Mesendoderm (in vitro differentiated cells): ENCODE results near the gene MICU1. TPM values are rescaled to one million over a fixed set of nuclear protein-coding genes. Genes with fewer than 3 reads are reported as not detected.

ENCODE experiments used
- DNase-seq: peaks from one replicate; pipeline ENCODE4 v3.0.0; 2013
- H2AK5ac ChIP-seq: 2 replicates; pipeline ENCODE4 v1.6.1; 2013; ENCODE audit warnings: low read length, inconsistent platforms
- H2BK120ac ChIP-seq: 2 replicates; pipeline ENCODE4 v1.6.1; 2013; ENCODE audit warnings: low read depth, mild to moderate bottlenecking, low read length, moderate library complexity, mixed read lengths
- H2BK15ac ChIP-seq: replicated peaks from 2 replicates; pipeline ENCODE4 v1.6.1; 2013; ENCODE audit warnings: low read depth, mild to moderate bottlenecking, moderate library complexity
- H2BK5ac ChIP-seq: 2 replicates; pipeline ENCODE4 v1.6.1; 2013; ENCODE audit warnings: low read length, inconsistent platforms
- H3K18ac ChIP-seq: 2 replicates; pipeline ENCODE4 v1.6.1; 2013; ENCODE audit warnings: mild to moderate bottlenecking, low read length, mixed read lengths
- H3K23ac ChIP-seq: one replicate; pipeline ENCODE4 v1.6.1; 2013; ENCODE audit warnings: low read length
- H3K27ac ChIP-seq: 2 replicates; pipeline ENCODE4 v1.5.1; 2013; ENCODE audit warnings: low read depth, mild to moderate bottlenecking, inconsistent platforms, low read length, moderate library complexity
- H3K27me3 ChIP-seq: 2 replicates; pipeline ENCODE4 v1.6.1; 2013; ENCODE audit warnings: low read length, control low read depth, mild to moderate bottlenecking, inconsistent platforms; ENCODE audit not compliant: insufficient read depth, poor library complexity
- H3K36me3 ChIP-seq: 2 replicates; pipeline ENCODE4 v1.6.1; 2013; ENCODE audit warnings: low read length, inconsistent platforms; ENCODE audit not compliant: control insufficient read depth, insufficient read depth
- H3K4ac ChIP-seq: one replicate; pipeline ENCODE4 v1.6.1; 2013; ENCODE audit warnings: low read depth, mild to moderate bottlenecking, low read length, moderate library complexity
- H3K4me1 ChIP-seq: 2 replicates; pipeline ENCODE4 v1.6.1; 2013; ENCODE audit warnings: low read depth, low read length, inconsistent platforms; ENCODE audit not compliant: control insufficient read depth
- H3K4me2 ChIP-seq: 2 replicates; pipeline ENCODE4 v1.6.1; 2013; ENCODE audit warnings: low read length
- H3K4me3 ChIP-seq: 2 replicates; pipeline ENCODE4 v1.5.1; 2013; ENCODE audit warnings: mild to moderate bottlenecking, low read length
- H3K56ac ChIP-seq: one replicate; pipeline ENCODE4 v1.6.1; 2013; ENCODE audit warnings: low read length
- H3K79me1 ChIP-seq: 2 replicates; pipeline ENCODE4 v1.6.1; 2013; ENCODE audit warnings: low read length, inconsistent platforms
- H3K79me2 ChIP-seq: 2 replicates; pipeline ENCODE4 v1.6.1; 2013; ENCODE audit warnings: mild to moderate bottlenecking, low read length; ENCODE audit not compliant: control insufficient read depth, insufficient read depth
- H3K9ac ChIP-seq: 2 replicates; pipeline ENCODE4 v1.6.1; 2013; ENCODE audit warnings: low read length, inconsistent platforms
- H4K5ac ChIP-seq: one replicate; pipeline ENCODE4 v1.6.1; 2013; ENCODE audit warnings: low read length
- H4K8ac ChIP-seq: one replicate; pipeline ENCODE4 v1.6.1; 2013; ENCODE audit warnings: low read depth, mild to moderate bottlenecking, control low read depth, low read length, moderate library complexity
- WGBS: extraction: QIAGEN DNeasy Blood & Tissue Kit; methylation state at CpG from one replicate; pipeline ENCODE4 v1.1.7; 2013; ENCODE audit warnings: low lambda C conversion rate, missing lambda C conversion rate; ENCODE audit not compliant: insufficient coverage; ENCODE audit errors: extremely low coverage; 5-methylcytosine and 5-hydroxymethylcytosine counted together
- small RNA-seq: library from polyadenylated mRNA; stranded (forward); fragments of <200 nt; extraction: miRNeasy Mini kit (QIAGEN cat#:217004); gene quantifications from one replicate; pipeline ENCODE3, GENCODE V24; 2013; ENCODE audit not compliant: insufficient read depth

Gene MICU1

DNA sequence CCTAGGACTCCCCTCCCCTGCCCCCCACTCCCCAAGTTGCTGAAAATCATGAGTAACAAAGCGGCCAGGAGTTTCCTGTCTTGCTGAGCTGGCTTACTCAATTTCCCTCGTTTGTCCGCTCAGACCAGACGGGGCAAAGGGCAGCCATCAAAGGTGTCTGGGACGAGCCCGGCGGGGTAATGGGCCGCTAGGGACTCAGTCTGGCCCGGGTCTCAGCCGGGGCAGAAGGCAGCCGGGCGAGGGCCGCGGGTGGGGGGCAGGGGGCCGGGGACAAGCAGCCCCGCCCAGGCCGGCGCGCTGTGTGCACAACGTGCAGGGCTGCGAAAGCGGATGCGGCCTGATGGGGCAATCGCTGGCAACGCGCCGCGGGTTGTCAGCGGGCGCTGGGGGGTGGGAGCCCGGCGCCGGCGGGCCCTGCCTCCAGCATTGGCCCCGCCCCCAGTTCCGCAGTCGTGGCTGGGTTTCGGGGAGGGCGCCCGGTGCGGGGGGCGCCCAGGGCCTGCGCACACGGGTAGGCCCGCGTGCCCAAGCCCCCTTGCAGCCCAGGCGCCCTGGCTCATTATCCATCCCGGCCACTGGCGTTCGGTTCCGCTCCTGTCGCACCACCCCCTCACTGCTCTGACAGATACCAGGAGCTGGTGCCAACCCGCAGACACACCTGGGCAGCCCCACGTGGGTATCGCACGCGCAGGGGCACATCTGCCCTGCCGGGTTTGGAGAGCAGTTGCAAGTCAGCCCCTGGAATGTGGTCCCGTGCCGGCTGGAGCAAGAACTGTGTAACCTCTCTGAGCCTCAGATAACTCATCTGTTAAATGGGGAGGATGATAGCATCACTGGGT lies 306.2 kb downstream of the MICU1 start:
- H2BK5ac ChIP-seq: peak overlapping the region; percentile 14
- no peak overlapping the region for H2BK15ac ChIP-seq
- peak overlapping the region; percentile 85 for H3K27ac ChIP-seq
- peak overlapping the region; percentile 77 for H3K18ac ChIP-seq
- H2AK5ac ChIP-seq: no peak overlapping the region
- H3K79me1 ChIP-seq: no peaks in the 10 kb centered on the region
- H3K56ac ChIP-seq: peak overlapping the region; percentile 84
- H3K79me2 ChIP-seq: no peaks in the 10 kb centered on the region
- H2BK120ac ChIP-seq: peak overlapping the region; percentile 84
- H3K23ac ChIP-seq: peak overlapping the region; percentile 36
- peak overlapping the region; percentile 7 for H4K8ac ChIP-seq
- H3K27me3 ChIP-seq: no peaks in the 10 kb centered on the region
- peaks cover 13% of the 10 kb centered on the region for H3K4me1 ChIP-seq
- no peak overlapping the region for H3K4me3 ChIP-seq
- no peaks in the 10 kb centered on the region for H3K36me3 ChIP-seq
- H3K9ac ChIP-seq: peak overlapping the region; percentile 69
- no CpG with 5 or more reads among the region's 60 CpGs for WGBS
- peak overlapping the region; percentile 95 for H3K4ac ChIP-seq
- H3K4me2 ChIP-seq: peak overlapping the region; percentile 24
- DNase-seq: peak; percentile 91
- H4K5ac ChIP-seq: no peak overlapping the region

DNA sequence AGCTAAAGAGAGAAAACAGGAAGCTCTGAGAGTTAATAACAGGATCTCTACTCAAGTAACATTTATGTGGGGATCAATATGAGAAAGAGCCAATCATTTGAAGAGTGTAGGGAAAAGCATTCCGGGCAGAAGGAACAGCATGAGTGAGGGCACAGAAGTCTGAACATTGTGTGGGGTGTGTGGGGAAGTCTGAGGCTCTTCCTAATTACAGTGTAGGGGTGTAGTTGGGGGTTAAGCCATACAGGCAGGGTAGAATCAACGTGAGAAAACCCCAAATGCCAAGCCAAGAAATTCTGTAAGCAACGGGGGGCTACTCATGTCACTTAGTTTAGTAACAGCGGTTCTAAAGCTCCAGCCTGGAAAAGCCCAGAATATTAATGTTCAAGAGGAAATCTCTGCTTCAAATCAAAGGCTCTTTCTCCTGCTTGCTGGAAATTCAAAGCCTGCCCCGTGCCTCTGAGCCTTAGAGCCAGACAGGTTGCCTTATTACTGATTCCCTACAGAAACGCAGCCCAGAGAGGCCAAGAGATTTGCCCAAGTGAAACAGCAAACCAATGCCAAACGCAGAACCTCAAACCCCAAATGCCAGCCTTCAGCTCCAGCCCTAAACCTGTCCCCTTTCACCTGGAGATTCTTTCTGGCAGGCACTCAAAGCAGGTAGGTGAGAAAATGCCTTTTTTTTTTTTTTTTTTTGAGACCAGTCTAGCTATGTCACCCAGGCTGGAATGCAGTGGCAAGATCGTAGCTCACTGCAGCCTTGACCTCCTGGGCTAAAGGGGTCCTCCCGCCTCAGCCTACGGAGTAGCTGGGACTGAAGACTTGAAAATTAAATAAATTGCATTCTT lies 307.2 kb downstream of the MICU1 start:
- peaks cover 13% of the 10 kb centered on the region for H3K4me1 ChIP-seq
- no peaks in the 10 kb centered on the region for H3K36me3 ChIP-seq
- peak overlapping the region; percentile 95 for H3K4ac ChIP-seq
- no peak overlapping the region for H3K23ac ChIP-seq
- no peak overlapping the region for H4K5ac ChIP-seq
- peak overlapping the region; percentile 85 for H3K27ac ChIP-seq
- peak; percentile 77 for DNase-seq
- H2BK15ac ChIP-seq: no peak overlapping the region
- no CpG with 5 or more reads among the region's 10 CpGs for WGBS
- H3K56ac ChIP-seq: peak overlapping the region; percentile 84
- H3K79me1 ChIP-seq: no peaks in the 10 kb centered on the region
- H2BK5ac ChIP-seq: peak overlapping the region; percentile 28
- H3K79me2 ChIP-seq: no peaks in the 10 kb centered on the region
- H3K9ac ChIP-seq: peak overlapping the region; percentile 69
- H2BK120ac ChIP-seq: peak overlapping the region; percentile 62
- H2AK5ac ChIP-seq: peak overlapping the region; percentile 54
- no peak overlapping the region for H3K4me3 ChIP-seq
- H3K18ac ChIP-seq: peak overlapping the region; percentile 77
- H3K4me2 ChIP-seq: no peak overlapping the region
- no peaks in the 10 kb centered on the region for H3K27me3 ChIP-seq
- H4K8ac ChIP-seq: no peak overlapping the region

Small RNAs within 50 kb of the gene (small RNA-seq; reads per million reads assigned to genes)
- gene AL513185.2 (not detected), gene HMGN2P34 (not detected), gene RF00019 (not detected), gene RN7SL840P (not detected), gene RNU6-805P (not detected)
